NT2/D1 (cell line): Measurements from ENCODE around the gene TLCD3B.

Experiments used
- SUZ12 ChIP-seq: IDR thresholded peaks from 2 replicates; pipeline ENCODE4 v1.6.1; 2011; ENCODE audit not compliant: insufficient read length, insufficient read depth; ENCODE audit errors: extremely low read depth
- YY1 ChIP-seq: IDR thresholded peaks from 2 replicates; pipeline ENCODE4 v1.6.1; 2011; ENCODE audit not compliant: insufficient read length, insufficient read depth
- ZNF274 ChIP-seq: IDR thresholded peaks from 2 replicates; pipeline ENCODE4 v1.6.1; 2011; ENCODE audit warnings: mild to moderate bottlenecking, low read depth, low read length

GRCh38 chr16:29978564-29979270 lies 52.4 kb downstream of the TLCD3B start:
- TF ChIP-seq ZNF274 (no peak), YY1 (no peak), SUZ12 (no peak)
